GM12892 (cell line): ENCODE results near the gene TMPRSS3.

ENCODE experiments used
- POLR2AphosphoS5 ChIP-seq: IDR thresholded peaks from 2 replicates; pipeline ENCODE4 v1.6.1; 2011; ENCODE audit warnings: low read depth, low read length, control low read depth
- TAF1 ChIP-seq: IDR thresholded peaks from 2 replicates; pipeline ENCODE4 v1.6.1; 2011; ENCODE audit warnings: low read depth, mild to moderate bottlenecking, control low read depth, low read length, borderline replicate concordance

- TF ChIP-seq POLR2AphosphoS5 (no peak), TAF1 (no peak)
These were observed 21.9 kb downstream of the TMPRSS3 start for GRCh38 chr21:42373908-42374455.
